NCI-H146 treated with DMSO at 0.1 percent for 48 hours (cell line): ENCODE data around the gene MFAP2.

Experiments
- DNase-seq: peaks from one replicate; lab custom pipeline; 2025; ENCODE audit not compliant: unreplicated experiment; lab: John Stamatoyannopoulos, UW

MFAP2 gene

DNA sequence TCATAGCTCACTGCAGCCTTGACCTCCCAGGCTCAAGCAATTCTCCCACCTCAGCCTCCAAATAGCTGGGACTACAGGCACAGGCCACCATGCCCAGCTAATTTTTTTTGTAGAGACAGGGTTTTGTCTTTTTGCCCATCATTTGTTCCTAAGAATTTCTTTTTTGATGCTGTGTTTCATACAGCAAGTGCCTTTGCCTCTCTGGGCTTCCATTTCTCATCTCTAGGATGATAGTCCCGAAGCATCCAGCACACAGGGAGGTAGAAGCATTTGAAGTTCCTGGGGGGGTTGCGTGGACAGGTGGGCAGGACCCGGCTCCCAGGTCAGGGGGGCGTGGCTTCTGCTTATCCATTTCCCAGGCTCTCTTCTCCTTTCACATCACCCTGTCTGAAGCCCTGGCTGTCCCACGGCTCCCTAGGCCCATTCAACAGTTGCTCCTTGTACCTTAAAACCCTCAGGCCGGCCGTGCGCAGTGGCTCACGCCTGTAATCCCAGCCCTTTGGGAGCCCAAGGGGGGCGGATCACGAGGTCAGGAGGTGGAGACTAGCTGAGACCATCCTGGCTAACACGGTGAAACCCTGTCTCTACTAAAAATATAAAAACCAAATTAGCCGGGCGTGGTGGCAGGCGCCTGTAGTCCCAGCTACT is 27.9 kb upstream of the MFAP2 start:
- no peak for DNase-seq

DNA sequence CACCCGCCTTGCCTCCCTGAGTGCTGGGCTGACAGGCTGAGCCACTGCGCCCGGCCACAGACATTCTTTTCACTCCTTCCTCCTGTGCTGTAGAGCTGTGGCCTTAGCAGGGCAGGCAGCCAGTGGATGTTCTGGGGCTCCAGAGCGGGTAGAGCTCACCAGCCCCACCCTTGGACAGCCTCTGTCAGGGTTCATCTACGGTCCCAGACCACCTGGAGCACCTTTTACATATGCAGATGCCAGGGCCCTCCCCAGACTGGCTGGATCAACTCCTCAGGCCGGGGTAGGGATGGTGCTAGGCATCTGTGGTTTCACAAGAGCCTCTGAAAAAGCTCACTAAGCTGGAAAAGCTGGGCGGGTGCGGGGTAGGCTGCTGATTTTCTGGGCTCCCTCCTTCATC is 26.7 kb upstream of the MFAP2 start:
- DNase-seq: no peak

DNA sequence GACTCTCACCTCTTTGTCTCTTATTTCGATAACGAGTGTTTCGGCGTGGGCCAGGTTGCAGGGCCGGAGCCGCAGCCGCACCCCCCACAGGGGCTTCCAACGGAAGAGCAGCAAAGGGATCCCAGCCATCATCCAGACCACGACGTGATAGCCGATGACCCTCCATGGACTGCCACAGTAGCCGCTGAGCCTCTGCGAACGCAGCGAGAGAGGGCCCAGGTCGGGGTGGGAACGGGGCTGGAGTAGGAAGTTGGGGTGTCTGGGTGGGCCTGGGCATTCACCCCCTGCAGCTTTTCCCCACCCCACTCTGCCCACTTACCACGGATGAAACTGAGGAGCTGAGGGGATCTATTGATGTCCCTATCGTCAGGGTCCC is 24.9 kb upstream of the MFAP2 start:
- no peak for DNase-seq

DNA sequence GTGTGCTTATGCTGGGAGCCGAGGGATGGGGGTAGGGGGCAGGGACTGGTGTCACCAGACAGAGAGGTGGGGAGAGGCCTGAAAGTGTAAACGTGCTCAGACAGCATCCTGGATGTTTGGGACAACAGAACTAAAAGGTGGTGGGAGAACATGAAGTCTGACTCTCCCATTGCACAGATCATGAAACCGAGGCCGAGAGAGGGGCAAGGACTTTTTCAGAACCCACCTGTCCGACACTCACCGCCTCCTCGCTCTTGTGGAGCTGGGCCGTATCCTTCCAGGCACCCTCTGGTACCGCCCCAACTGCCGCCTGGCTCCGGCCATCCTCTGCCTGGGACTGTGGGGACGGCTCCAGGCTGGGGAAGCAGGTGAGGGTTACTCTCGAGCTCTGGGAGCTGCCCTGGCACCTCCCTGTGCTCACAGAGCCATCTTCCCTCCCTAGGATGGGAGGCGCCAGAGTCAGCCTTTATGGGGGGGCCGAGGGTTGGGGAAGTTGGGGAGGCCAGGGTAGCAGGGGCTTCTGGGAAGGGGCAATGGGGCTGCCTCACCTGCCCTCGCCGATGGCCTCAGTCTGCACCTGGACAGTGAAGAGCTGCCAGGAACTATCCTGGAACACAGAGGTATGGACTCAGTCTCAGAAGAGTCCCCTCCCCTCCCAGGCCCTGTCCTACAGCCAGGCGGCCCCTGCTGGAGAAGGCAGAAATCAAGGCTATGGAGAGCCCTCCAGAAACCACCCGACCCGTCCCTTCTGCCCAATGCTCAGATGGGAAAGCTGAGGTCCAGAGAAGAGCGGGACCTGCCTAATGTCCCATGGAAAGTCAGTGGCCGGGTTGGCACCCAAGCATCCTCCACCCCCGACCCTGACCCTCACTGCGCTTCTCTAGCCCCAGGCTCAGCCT is 24.3 kb upstream of the MFAP2 start:
- no peak for DNase-seq

DNA sequence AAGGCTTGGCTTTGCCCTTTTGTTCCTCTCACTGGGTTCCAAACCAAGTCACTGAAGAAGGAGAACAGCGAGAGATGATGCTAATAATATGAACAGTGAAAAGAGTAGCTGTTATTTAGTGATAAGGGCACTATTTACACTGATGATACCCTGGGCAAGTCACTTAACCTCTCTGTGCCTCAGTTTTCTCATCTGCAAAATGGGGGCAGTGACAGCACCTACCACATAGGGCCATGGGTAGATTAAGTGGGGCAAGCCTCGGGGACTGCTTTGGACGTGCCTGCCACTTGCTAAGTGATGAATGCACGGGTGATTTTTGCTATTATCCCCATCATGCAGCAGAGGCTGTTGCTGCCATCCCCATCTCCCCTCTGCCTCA is 22.1 kb upstream of the MFAP2 start:
- no peak for DNase-seq

DNA sequence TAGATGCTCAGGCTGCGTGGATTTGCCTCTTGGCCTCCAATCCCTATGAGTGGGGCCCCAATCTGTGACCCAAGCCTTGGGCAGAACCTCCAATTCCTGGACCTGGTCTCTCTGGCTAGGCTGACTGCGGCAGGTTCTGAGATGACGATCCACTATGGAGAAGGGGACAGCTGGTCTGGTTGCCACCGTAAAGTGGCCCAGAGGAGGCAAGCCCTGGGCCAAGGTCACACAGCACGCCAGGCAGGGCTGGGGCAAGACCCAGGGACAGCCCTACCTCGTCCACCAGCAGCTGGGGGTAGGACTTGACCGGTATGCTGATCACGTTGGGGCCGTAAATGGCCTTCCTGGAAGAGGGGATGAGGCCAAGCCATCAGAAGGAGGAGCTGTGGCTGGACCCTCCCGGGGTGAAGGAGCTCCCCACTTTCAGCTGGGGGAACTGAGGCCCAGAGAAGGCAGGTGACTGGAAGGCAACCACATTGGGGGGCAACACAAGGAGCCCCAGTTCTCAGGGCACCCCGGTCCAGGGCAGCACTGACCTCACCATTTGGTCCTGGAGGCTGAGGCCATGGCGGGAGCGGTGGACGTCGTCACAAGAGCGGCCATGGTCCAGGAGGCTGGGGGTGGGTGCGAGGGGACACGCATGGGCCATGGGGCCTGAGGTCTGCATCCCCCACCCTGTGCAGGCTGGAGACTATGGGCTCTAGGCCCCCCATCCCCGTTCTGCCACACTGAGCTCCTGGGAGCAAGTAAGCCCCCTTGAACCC is 21.5 kb upstream of the MFAP2 start:
- no peak for DNase-seq

DNA sequence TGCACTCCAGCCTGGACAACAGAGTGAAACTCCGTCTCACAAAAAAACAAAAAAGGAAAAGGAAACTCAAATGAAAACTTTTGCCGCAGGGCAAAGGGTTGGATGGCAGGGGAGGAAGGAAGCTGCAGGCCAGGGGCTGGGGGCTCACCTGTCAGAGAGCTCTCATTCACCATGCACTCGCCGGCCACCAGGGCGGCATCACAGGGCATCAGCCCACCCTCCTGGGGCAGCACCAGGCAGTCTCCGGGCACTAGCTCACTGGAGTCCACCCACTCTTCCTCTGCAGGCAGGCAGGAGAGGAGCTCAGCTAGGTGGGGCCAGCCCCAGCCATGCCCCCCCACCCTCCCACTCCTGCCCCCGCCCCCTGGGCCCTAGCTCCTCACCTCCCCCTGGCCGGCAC is 19.4 kb upstream of the MFAP2 start:
- no peak for DNase-seq

DNA sequence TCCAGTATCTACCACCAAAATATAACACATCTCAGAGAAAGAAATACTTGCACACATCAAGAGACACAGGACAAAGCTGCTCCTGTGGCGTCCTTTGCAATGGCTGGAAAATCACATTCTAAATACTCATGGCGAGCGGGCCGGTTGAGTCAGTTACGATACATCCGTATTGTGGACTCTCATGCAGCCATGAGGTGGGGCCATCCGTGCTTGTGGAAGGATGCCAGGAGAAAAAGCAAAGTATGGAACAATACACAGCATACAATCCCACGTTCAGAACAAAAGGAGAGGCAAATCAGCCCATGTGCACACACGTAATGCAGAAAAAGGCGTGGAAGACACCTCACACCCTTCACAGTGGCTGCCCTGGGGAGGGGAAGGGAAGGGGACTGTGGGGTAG is 18.2 kb upstream of the MFAP2 start:
- no peak for DNase-seq

DNA sequence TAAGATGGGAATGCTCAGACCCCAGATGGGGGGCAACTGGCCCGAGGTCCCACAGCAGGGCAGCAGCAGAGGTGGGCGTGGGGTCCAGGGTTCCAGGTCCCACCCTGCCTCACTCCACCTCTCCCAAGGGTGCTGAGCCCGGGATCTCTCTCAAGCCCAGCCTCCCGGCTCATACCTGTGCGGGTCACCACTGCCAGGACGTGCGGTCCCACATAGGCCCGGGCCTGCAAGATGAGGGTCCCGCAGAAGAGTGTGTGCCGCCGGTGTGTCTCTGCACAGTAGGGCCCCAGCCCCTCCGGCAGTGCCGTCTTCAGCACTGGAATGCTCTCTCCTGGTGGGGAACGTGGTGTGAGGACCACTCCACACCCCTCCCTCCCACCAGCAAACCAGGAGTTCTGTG is 16.4 kb upstream of the MFAP2 start:
- no peak for DNase-seq

DNA sequence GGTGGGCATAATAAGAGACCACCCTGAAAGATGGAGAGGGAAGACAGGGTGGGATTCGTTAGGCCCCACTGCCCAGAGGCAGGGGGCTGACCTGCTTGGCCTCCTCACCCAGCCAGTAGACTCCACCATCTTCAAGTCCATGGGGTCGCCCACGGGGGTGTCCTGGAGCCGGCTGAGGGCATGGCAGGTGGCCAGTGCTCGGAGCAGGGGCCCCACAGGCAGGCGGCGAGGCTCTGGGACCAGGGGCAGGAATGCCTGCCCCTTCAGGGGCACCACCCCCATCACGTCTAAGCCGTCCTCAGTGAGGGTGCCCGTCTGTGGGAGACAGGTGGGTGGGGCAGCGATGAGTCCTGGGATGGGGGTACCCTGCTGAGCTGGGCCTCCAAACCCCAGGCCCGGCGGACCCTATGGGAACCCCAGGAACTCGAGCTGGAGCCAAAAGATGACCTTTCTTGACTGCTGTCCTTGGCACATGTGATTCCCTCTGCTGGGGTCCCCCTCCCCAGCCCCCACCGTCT is 13.2 kb upstream of the MFAP2 start:
- no peak for DNase-seq

DNA sequence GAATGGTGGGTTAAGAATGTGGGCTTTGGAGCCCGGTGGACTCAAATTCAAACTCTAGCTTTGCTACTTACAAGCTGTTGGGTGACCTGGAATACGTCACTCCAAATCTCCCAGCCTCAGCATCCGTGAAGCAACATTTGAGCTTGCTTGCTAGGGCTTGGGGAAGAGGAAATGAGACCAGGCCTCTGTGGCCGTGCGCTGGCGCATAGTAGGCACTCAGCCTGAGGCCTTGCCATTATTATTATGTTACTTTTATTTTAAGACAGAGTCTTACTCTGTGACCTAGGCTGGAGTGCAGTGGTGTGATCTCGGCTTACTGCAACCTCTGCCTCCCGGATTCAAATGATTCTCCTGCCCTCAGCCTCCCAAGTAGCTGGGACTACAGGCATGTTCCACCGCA is 12.3 kb upstream of the MFAP2 start:
- DNase-seq: no peak

DNA sequence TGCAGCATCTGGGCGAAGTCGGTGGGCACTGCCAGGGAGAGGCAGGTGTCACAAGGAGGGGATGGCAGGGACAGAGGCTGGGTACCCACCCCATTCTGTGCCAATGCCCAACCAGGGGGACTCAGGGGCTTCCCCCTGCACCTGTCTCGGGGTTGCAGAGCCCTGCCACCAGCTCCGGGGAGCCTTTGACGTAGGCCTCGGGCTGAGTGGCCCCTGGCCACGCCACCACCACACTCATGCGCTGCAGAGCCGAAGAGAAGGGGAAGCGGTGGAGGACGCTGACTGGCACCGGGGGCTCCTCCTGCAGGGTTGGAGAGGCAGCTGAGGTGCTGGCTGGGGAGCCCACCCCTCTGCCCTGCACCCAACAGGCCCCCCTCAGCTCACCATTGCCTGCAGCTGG is 11.7 kb upstream of the MFAP2 start:
- DNase-seq: no peak

DNA sequence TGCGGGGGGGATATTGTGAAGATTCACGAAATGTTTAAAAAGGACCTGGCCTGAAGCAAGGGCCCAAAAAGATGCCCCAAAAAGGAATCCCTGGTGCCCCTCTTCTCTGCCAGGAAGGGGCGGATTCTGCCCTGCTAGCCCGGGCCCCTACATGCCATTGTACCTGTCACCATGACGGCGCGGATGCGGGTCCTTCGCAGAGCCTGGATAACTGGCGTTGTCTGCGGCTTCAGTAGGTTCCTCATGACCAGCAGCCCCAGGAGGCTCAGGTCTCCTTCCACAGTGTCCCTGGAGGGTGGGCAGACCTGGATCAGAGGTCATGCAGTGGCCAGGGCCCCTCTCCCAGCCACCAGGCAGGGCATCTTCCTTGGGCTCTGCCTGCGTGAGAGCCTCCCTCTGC is 11.2 kb upstream of the MFAP2 start:
- DNase-seq: no peak

DNA sequence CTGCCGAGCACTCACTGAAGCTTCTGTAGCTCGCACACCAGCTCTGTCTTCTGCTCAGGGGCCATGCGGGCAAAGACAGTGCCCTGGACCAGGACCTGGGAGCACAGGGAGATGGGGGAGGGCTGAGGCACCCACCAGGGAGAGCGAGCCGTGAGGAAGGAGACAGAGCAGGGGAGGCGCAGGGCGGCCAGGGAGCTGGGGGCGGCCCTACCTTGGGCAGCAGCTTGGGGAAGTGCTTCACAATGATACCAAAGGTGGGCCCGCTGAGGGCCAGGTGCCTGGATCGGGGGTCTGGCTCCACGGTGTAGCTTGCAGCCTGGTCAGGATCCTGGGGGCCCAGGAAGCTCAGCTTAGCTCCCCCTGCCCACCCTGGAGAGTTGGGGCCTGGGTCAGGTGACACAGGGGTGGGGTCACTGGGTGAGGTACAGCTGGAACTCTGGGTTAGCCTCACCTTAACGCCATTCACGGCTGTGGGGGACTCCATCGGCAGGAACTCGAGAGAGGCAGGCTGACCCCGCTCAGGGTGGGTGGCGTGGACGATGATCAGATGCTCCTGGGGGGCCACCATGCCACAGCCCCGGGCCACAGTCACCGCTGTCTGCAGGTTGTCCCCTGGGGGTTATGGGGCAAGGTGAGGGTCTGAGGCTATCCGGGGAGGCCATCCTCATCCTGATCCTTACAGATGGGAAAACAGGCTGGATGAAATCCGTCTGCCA is 9.4 kb upstream of the MFAP2 start:
- DNase-seq: no peak

DNA sequence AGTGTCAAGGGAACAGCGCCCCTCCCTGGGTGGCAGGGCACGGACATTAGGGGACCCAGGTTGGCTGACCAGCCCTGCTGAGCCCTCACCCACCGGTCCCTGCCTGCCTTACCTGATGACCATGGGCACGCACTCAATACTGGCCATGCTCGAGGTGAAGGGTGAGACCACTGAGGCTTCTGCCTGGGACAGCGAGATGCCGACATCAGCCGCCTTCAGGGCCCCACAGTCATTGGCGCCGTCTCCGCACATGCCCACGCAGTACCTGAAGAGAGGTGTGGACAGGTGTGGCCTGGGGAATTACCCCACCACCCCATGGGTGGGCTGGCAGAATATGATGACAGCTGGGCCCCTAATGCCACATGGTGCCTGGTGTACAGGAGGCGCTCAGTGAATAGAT is 7.8 kb upstream of the MFAP2 start:
- no peak for DNase-seq

DNA sequence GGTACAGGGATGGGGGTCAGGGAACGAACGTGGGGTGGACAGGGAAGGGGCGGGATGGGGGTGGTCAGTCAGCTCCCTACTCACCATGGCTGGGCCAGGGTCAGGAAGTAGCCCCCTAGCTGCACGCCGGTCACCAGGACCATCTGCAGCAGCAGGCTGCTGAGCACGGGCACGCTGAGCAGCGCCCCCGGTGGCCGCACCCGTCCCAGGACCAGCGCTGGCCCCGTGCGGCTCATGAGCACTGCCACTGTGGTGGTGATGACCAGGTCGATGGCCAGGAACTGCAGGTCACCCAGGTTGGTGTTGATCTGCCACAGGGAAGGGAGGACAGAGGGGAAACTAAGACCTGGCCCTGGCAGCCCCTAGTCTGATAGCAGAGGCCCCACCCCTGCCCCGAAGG is 6.5 kb upstream of the MFAP2 start:
- DNase-seq: no peak

DNA sequence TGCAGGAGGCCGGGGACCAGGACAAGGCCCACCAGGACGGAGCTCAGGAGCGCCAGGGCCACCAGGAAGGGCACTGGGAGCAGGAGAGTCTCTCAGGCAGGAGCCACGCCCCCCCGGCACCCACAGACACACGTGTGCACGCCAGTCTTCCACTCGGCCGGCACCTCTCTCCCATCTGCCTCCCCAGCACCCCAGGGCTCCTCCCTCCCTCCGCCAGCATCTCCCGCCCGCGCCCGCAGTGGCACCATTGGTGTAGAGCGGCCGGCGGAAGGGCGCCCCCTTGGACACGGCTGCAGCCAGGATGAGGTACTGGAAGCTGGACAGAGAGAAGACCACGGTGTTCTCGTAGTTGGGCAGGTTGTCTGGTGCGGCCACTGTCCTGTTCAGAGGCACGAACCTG is 6.1 kb upstream of the MFAP2 start:
- DNase-seq: no peak

DNA sequence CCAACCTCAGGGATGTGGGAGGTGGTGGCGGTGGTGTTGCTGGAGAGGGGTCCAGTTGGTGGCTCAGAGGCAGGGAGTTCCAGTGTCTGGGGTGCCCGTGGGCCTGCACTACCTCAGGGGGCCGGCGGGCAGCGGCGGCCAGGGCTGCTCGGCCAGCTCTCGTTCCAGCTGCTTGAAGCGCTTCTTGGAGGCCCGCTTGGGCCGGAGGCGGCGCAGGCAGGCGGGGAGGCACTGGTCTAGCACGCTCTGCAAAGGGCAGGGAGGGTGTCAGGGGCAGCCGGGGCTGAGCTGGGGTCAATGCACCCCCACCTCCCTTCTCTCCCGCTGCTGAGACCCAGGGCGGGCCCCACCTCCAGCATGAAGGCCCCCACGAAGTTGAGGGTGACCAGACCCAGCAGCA is 5.7 kb upstream of the MFAP2 start:
- DNase-seq: no peak

DNA sequence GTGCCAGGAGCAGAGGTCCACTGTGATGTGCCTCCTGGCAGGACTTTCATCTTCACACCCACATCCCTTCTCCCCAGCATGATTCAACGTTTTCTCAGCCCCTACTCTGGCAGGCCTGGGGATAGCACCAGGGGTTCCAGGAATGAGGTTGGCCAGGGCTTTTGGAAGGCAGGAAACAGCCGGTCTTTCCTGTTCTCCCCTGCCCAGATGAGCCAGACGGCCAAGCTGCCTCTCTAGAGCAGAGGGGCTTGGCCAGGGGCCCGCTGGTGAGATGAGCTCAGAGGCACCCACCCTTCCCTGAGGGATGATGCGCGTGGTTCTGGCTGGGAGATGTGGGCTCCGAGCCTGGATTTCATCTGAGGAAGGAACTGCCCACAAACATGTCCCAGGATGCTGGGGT is 4.3 kb upstream of the MFAP2 start:
- DNase-seq: no peak

DNA sequence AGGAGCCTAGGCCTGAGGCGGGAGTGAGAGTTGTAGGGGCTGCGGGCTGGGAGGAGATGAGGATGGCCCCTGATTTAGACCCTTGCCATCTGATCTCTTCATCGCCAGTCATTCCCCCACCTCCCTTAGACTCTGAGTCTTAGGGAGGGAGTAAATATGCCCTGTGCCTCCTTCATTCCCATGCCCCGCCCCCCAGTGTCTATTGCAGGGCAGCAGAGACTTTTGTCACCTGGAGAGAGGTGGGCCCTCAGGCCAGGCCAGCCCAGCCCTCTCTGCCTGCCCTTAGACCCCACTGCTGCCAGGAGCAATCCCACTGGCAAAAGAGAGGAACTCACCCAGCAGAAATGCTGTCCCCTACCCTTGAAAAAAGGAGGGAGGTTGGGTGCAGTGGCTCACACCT is 3.2 kb upstream of the MFAP2 start:
- DNase-seq: no peak

DNA sequence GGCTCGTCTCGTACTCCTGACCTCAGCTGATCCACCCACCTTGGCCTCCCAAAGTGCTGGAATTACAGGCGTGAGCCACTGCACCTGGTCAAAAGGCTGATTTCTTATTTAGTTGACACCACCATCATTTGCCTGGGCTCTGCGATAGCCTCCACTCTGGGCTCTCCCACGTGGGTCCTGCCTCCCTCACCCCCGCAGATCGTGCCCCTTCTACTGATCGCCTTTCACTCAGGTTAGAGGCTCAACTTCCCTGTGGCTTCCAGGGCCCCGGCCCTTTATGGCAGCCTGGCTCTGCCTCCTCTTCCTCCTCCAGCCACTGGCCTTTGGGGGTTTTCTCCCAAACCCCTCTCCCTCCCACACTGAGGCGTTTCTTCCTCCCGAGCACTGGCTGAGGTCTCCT is 2.5 kb upstream of the MFAP2 start:
- DNase-seq: no peak
